EL (cell line): ENCODE data around the gene TBX2.

Experiments
- DNase-seq: peaks from one replicate; pipeline ENCODE4 v3.0.0-alpha.2; 2016

Gene TBX2

DNA sequence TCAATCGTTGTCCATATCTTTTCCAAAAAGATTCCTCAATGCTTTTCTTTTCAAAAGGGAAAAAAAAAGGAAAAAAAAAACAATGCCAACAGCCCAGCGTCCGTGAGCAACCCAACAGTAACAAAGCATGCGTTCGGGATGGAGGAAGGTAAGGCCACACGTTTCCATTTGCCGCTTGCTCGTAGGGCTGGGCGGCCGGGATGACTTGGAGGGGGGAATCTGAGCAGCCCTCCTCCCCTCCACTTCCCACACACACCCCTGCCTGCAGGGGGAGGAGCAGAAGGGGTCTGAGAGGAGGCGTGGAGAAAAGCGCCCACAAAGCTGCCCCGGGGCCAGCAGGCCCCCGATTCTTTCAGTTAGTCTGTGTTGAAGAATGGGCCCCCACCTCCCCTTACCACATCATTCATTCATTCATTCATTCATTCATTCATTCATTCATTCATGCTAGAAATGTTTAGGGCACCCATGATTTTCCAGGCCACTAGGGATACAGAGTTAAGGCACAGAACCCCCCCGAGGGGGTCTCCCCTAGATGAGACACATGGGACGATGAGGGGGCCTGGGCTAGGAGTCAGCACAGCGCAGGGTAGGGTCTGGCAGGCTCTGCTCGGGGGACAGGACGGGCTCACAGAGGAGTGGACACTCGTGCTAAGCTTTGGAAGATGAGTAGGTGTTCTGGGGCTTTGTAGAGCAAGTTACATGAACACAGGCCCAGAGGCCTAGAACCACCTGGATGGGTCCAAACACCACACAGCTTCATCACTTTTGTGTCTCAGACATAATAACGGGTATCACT lies 10.9 kb upstream of the TBX2 start:
- no peak for DNase-seq

DNA sequence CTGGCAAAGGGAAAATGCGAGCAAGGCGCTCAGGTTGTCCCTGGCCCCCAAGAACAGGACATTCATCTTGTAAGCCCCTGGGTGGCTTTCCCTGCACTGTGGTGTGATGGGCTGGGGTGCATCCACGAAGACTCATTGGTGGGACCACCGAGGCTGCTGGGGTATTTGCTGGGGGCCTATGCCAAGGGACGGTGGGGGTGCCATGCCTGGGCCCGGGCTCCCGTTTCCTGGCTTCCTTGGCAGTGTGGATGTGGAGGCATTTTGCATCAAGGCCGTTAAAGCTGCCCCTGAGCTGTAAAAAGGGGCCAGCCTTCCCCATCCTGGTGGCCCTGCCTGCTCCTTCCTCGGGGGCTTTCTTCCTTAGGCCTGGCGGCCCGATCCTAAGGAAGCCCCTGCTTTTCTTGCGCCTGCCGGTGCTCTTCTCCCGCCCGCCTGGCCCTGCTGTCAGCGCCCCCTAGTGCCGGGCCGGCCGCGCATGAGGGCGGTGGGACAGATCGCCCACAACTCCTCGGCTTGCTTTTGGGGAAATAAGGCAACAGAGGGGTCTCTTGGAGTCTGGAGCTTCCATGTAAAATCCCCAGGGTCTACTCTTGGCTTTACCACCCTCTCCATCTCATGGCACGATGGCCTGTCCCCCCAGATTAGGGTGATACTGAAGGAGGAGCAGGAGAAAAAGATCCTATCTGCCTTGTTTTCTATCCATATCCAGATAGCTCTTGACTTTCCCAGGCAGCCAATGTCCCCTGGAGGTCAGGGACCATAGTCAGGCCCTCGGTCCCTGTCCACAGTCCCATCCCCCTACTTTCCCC lies 9.8 kb upstream of the TBX2 start:
- DNase-seq, result peak; percentile 32

DNA sequence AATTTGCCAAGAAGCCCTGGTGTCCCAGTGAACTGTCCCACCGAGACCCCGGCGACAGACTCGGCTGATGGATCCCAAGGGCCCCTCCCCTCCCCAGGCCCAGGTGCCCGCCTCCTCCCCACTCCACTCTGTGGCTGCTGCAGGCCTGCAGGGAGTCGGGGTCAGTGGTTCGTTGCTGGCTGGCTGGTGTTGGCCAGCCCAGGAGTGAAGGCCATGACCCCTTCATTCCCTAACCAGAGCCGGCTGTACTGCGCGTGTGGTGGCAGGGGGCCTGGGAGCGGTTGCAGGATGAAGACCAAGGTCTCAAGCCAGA lies 9.2 kb upstream of the TBX2 start:
- DNase-seq, result no peak

DNA sequence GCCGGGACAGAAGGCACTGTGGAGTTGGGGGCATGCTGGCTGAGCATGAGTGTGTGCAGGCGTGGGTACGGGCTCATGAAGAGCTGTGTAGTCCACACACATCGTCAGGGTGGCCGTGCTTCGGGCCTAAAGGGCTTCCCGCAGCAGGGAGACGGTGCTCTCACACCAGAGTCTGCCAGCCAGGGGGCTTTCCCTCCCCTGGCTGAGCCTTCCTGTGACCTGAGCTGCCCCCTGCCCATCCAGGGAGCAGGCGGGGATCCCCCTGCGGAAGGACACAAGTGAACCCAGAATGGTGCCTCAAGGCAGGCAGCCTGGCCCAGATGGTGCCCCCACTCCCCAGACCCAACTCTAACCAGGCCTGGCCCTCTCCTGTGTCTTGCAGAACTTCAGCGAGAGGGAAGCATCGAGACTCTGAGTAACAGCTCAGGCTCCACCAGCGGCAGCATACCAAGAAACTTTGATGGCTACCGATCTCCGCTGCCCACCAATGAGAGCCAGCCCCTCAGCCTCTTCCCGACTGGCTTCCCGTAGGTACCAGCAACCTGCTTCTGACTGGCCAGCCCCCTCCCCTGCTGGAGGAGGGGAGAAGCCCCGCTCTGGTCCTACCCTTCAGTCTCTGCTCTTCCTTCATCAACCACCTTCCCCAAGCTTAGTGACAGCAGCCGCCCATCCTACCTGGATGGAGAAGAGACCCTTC lies 7.9 kb upstream of the TBX2 start:
- DNase-seq, result no peak

DNA sequence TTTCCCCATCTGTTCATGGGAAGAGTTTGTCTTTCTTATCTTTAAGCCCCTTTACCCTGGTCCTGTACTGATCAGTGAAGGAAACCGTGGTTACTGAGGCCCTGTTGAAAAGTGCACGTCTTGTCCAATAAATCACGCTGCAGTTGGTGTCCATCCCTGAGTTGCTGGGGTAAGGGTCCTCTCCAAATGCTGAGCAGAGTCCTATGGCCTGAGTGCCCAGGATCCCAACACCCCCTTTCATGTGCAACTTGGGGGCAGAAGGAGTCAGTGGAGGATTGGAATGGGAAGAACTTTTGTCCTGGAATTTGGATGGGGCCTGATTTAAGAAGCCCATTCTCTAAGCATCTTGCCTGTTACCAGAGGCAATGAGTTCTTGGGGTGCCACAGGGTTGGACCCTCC lies 7.0 kb upstream of the TBX2 start:
- DNase-seq, result no peak

DNA sequence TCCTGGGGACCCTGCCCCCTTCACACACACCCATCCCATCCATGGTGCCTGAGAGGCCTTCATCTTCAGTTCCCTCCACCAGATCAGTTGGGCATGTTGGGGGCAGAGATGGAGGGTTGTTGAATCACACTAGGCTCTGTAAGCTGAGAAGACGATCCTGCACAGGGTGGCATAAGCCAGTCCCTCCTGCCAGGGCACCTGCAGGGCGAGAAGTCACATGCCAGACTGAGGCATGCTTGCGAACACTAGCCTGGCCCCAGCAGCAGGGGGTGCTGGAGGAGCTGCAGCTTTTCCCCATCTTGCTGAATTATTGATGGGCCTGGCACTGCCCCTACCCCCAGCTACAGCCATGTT lies 6.1 kb upstream of the TBX2 start:
- no peak for DNase-seq

DNA sequence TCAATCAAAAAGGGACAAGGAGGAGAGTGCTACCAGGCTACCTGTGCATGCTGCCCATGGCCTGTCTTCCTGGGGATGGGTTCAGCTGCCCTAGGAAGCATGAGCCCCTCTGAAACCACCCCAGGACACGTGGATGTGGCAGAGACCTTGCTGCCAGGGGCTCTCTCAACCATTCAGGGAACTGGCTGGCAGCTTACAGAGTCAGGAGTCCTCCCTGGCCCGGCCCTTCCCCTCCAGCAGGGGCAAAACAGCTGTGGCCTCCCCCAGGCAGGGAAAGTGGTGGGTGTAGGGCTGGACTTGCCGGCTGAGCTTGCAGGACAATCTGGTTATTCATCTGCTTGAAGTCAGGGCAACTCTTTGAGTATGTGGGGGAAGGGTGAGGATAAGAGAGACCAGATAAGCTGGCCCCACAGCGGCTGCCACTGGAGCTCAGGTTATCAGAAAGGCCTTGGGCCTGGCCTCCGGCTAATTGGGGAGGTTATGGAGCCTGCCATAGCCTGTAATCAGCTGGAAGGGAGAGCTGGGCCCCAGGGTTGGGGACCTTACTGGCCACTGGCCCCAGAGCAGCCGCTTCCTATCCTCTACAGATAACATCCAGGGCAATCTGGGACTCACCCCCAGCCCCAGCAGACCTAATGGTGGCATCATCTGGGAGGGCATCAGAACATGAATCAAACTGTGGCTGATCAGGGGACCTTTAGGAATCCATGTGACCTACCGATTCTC lies 5.6 kb upstream of the TBX2 start:
- peak; percentile 25 for DNase-seq

DNA sequence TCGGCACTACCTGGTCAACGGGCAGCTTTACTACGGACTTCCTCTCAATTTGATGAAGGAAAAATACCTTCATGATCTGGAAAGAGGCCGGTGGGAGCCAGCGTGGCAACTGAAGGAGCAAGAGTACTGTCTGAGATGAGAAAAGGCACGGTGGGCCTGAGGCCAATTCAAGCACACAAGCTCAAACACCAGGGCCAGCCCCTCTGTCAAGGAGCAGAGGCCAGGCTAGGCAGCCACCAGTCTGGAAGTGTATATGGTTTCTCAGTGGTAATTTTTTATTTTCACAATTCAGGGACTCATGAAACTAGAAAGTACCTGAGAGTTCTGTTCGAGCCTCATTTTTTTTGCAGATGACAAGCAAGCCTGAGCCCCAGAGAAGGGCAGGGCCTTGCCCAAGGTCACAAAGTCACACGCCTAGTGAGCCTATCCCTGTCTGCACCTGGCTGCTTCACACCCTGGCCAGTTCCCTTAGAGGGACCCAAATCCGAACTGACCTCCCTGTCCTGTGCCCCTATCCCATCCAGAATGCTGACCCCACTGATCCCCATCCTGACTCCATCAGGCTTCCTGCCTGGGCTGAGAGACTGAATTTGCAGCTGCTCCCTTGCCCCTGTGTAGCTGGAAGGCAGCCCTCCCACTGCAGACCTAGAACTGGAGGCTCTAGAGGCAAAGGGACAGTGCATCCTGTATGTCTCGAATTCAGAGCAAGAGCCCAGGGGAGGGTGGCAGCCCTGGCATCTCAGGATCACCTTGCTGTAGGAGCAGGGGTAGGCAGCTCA lies 4.8 kb upstream of the TBX2 start:
- DNase-seq, result no peak

DNA sequence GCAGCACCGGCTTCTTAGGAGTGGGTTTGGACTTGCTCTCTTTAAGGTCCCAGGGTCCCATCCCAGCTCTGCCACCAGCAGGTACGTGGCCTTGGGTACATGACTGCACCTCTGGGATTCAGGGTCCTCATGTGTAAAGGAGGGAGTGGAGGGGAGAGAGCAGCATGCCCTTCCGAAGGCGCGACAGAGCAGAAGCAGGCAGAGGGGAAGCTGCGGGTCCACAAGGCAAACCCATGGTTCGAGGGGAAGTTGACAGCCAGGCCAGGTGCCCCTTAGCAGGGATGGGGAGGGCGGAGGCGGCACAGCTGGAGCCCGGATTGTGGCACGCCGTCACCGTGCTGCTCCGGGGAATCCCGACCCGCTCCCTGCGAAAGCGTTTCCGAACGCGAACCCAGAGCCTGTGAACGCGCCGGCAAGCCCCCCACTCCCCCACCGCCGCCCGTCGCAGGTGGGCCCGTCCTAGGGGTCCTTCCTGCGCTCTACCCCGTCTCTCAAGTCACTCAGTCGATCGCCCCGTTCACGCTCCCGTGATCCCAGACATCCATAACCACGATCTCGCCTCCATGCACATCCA lies 4.1 kb upstream of the TBX2 start:
- no peak for DNase-seq

DNA sequence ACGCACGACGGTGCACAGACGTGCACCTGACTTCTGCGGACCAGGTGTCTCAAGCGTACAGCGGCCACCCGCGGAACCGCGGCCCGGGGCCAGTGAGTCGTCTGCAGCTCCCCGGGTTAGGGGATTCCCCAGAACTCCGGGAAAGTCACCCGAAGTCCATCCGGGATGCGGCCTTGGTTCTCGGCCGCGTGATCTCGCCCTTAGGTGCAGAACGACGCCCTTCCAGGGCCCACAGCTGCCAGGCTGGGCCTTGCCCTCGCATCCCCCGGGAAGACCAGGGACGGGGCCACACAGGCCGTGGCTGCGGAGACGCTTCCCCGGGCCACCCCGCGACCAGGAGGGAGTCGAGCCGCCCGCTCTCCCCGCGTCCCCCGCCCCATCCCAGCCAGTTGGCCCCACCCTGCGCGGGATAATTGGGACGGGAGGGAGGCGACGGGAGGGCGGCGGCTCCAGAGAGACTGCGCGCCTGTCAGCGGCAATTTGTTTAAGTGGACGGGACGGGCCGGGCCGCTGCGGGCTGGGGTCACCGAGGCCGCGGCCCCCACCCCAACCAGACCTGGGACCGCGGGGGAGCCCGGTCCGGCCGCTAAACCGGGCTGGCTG lies 3.6 kb upstream of the TBX2 start:
- DNase-seq, result no peak

DNA sequence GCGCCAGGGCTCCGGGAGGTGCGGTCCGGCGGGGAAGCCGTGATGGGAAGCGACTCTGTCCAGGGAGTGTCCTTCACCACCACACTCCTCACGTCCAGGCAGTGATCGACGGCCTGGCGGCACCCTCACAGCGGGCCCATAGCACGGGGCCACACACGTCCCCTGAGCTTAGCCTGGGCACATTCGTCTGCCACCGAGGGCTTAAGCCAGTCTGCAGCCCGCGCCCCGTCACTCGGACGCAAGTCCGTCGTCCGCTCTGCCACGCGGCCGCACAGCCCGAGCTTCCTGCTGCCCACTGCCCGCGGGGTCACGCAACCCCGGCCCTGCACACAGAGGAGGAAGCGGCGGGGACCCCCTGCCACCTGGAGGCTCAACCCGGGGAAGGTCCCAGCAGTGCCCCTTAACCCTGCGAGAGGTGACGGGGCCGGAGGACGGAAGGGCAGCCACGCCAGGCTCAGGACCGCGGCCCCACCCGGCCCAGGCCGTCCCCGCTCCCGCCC lies 3.0 kb upstream of the TBX2 start:
- DNase-seq, result no peak

DNA sequence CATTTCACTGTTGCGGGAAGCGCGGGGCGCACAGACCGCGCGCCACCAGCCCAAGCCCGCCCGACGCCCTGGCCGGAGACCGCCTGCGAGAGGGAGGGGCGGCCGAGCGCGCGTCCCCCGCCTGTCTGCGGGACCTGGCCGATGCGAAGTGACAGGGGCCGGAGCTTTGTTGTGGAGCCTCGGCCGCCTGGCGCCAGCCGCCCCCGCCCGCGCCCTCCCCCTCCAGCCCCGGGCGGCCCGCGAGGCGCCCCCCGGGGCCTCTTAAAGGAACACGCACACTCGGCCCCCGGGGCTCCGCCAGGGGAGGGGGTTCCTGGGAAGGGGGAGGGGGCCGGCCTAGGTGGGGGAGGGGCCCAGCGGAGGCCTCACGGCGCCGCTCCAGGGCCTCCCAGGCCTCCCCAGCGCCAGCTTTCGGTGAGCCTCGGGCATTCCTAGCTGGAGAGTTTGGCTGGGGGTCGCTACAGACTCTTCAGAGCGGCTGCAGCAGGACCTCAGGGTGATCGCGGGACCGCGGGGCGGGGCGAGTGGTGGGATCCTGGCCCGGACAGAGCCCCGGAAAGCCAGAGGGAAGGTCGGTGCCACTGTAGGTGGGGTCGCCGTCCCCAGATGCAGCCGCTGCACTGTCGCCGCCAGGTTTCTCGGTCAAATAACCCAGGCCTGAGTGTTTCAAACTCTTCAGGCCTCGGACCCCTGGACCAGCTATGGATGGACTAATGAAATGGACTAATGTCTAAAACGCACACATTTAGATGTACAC lies 2.4 kb upstream of the TBX2 start:
- DNase-seq, result peak; percentile 28

DNA sequence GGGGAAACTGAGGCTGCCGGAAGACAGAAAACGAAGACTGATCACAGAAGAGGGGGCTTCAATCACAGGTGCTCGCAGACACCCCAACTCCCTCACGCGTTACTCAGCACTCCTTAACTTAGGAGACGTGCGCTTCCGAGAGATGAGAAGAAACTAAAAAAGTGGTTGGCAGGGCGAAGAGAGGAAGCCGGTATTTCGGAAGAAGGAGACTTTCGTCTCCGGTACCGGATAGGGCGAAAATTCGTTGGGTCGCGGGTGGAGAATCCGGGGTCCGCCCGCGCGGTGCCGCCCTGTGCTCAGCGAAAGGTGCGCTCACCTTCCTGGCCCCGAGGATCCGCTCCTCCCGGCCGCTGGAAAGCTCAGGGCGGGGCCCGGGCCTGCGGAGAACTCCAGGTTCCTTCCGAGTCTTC lies 917 bp upstream of the TBX2 start:
- no peak for DNase-seq

DNA sequence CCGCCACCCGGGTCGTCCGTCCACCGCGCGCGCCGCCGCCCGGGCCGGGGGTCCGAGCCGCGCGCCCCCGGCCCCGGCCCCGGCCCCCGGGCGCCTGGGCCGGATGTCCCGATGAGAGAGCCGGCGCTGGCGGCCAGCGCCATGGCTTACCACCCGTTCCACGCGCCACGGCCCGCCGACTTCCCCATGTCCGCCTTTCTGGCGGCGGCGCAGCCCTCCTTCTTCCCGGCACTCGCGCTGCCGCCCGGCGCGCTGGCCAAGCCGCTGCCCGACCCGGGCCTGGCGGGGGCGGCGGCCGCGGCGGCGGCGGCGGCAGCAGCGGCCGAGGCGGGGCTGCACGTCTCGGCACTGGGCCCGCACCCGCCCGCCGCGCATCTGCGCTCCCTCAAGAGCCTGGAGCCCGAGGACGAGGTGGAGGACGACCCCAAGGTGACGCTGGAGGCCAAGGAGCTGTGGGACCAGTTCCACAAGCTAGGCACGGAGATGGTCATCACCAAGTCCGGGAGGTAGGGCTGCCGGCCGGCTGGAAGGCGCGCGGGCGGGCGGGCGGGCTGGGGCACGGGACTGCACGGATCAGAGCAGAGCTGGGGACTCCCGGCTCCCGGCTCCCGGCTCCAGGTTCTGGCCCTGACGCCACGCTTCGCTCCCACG lies 548 bp downstream of the TBX2 start:
- peak; percentile 61 for DNase-seq

DNA sequence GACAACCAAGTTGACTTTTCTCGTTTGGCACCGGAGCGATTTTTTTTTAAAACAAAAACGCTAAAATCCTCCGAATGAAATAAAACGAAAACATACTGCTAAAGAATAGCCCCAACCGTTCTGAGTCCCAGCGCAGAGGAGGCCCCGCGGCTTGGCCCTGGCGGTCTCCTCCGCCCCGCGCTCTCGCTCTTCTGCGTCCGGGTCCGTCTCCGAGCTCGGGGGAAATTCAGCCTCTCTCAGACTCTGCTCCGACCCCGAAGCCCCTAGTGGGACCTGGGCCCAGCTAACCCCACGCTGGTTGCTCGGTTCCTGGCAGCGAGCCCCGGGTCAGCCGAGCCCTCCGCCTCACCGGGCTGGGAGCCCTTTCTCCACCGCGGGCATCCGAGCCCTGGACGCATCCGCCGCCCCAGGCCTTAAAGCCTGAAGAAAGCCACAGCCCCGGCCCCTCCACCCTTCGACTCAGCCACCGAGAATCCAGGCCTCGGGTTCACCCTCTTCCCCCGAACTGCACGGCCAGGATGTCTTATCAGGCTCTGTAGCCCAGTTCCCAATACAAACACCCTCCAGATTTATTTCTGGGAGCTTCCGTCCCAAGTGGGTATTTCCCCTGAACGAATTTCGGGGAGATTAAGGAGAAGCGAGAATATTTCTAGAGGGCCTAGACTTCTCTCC lies 1.2 kb downstream of the TBX2 start:
- peak; percentile 75 for DNase-seq

DNA sequence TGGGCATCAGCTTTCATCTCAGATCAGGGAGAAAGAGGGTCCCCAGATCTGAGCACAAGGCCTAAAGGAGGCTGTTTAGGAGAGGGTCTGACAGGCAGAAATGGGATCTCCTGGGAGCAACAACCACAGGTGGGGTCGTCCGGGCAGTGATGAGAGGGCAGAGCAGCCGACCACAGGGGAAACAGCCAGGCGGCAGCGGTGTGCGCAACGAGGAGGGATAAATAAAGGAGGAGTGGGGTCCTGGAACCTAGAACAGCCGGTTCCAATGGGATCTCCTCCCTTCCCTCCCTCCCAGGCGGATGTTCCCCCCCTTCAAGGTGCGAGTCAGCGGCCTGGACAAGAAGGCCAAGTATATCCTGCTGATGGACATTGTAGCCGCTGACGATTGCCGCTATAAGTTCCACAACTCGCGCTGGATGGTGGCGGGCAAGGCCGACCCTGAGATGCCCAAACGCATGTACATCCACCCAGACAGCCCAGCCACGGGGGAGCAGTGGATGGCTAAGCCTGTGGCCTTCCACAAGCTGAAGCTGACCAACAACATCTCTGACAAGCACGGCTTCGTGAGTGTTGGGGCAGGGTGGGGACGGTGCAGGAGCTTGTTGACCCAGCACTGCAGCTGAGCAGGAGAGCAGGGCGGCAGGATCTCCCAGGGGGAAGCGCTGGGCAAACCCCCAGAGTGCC lies 1.9 kb downstream of the TBX2 start:
- DNase-seq, result peak; percentile 53

DNA sequence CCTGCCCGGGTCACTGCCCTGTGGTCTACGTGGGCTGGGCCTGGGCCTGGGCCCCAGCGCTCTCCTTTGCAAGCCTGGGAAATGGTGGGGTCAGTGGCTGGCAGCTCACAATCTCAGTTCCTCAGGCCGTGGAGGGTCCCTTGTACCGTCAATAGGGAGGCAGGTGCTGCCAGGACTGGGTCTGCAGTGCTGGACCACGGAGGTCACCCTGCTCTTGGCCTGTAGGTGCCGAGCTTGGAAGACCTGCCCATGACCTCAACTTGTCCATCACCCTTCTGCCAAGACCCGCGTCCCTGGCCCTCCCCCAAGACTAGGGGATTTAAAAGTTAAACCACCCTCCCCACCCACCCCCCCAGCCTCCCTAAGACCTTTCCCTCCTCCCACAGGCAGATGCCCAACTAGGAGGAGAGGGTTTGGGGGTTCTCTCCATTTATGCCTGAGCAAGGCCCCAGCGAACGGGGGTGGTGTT lies 2.5 kb downstream of the TBX2 start:
- DNase-seq, result no peak

DNA sequence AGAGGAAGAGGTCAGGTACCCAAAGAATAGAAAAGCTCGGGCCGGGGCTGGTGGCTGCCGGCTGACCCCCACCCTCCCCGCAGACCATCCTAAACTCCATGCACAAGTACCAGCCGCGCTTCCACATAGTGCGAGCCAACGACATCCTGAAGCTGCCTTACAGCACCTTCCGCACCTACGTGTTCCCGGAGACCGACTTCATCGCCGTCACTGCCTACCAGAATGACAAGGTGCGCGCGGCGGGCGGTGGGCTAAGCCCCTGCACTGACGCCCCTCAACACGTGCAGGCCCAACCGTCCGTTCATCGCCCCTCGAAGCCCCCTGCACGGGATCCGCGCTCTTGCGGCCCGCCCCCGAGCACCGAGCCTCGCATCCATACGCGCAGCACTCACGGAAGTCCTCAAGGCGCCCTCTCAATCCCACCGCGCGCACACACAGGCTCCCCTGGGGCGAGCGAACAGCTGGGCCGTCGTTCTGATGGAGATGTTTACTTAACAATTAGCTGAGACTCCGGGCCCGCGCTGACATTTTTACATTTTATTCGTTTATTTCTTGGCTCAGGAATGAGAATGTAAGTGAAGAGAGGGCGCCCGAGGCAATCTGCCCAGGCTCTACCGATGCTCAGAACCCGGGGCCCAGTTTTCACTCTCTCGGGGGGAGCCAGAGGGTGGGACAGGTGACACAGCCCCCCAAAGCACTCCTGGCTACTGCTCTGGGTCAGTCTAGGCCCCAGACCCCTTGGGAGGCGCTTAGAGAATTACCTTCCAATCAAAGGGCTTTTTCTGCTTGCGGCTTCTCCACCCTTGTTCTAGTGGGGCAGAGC lies 3.5 kb downstream of the TBX2 start:
- DNase-seq, result peak; percentile 48
